Ovary (tissue), 9 donors: Measurements from ENCODE around the gene GRIN2A. TPM values are rescaled to one million over a fixed set of nuclear protein-coding genes. Genes with fewer than 3 reads are reported as not detected.

Experiments
- DNase-seq, 5 donors: peaks; one replicate each; pipeline ENCODE4 v3.0.0-alpha.2; 2019 to 2020
- H3K27ac ChIP-seq, 2 donors: fragments of 200-600 bp; one replicate each; pipeline versions ENCODE4 v1.5.1 to v1.8.0; 2019 to 2022
- H3K27me3 ChIP-seq: fragments of 200-600 bp; one replicate; pipeline ENCODE4 v1.8.0; 2022
- H3K36me3 ChIP-seq: fragments of 200-600 bp; sonication (generic); one replicate; pipeline ENCODE4 v1.5.1; 2019
- H3K4me1 ChIP-seq: one replicate; pipeline ENCODE4 v1.8.1; 2013; ENCODE audit warnings: mild to moderate bottlenecking, moderate library complexity; ENCODE audit not compliant: insufficient read depth
- H3K4me3 ChIP-seq: fragments of 200-600 bp; sonication (generic); one replicate; pipeline ENCODE4 v1.5.1; 2017
- H3K9me3 ChIP-seq, 2 donors: fragments of 200-600 bp in 1 of 2; sonication (generic) in 1 of 2; one replicate each; pipeline versions ENCODE4 v1.5.1 to v1.8.1; 2013 to 2019; ENCODE audit warnings: mild to moderate bottlenecking in 1 of 2, moderate library complexity in 1 of 2
- EP300 ChIP-seq: sonication (generic); formaldehyde crosslinking; IDR thresholded peaks from one replicate; pipeline ENCODE4 v1.6.1; 2017; ENCODE audit warnings: antibody characterized with exemption
- POLR2A ChIP-seq: fragments of 450-650 bp; IDR thresholded peaks from one replicate; pipeline ENCODE4 v1.6.1; 2017; ENCODE audit warnings: antibody characterized with exemption, mild to moderate bottlenecking, moderate library complexity
- WGBS, 3 donors: extraction: QIAGEN DNeasy Blood & Tissue Kit in 1 of 3; methylation state at CpG; one replicate each; pipeline versions ENCODE4 v1.1.5 to v1.1.7; 2013 to 2017; 5-methylcytosine and 5-hydroxymethylcytosine counted together
- intact Hi-C, 4 donors: fragments of 100-400 bp; cut with DNase I; formaldehyde crosslinking; loops; one replicate each; pipeline versions ENCODE4 v1.11.0 to v1.15.1; 2022 to 2023
- polyA plus RNA-seq, 2 donors: library from polyadenylated mRNA; stranded (reverse); fragments of 200-250 nt in 1 of 2; fragments of 350-450 nt in 1 of 2; fragmentation: Illumina TruSeq in 1 of 2; extraction: RNeasy Lipid Tissue Mini Kit (QIAGEN cat#74804) in 1 of 2; gene quantifications; one replicate each; pipeline ENCODE4 v1.2.3, GENCODE V29; 2013 to 2014
- total RNA-seq, 7 donors: library from RNA; depleted of rRNA in 2 of 7; stranded (reverse); fragments of >200 nt in 2 of 7; fragmentation: NEBNext Ultra II Directional in 3 of 7; extraction: Animal tissue kit (Norgen Biotek cat#: 25700) in 3 of 7; gene quantifications; one replicate each; pipeline versions ENCODE4 v1.1.0 to v1.2.4, GENCODE V29; 2016 to 2023
- TF ChIP-seq, protein P1 (sequence below), 3 donors: fragments of 450-650 bp in 2 of 3; fragments of 200-600 bp in 1 of 3; IDR thresholded peaks; one replicate each; pipeline versions ENCODE4 v1.5.1 to v1.8.0; 2016 to 2022; ENCODE audit warnings: antibody characterized with exemption in 3 of 3, mild to moderate bottlenecking in 1 of 3
- donor health status: DM: no; HTN: no; CAD: no; lungs with moderate emphysema.
- donor health status: DM: no; HTN: no; CAD: no.
- donor health status: Bipolar disorder and iron deficiency.
- donor health status: DM: yes; HTN: yes; CAD: no.
- donor health status: DM: no; HTN: no; CAD: no.
- donor health status: DM: yes; HTN: yes; CAD: no.

Gene GRIN2A
- total and polyA plus RNA-seq, 9 donors = 0.08 to 5.4 (median 0.57) TPM; not detected in 1

DNA sequence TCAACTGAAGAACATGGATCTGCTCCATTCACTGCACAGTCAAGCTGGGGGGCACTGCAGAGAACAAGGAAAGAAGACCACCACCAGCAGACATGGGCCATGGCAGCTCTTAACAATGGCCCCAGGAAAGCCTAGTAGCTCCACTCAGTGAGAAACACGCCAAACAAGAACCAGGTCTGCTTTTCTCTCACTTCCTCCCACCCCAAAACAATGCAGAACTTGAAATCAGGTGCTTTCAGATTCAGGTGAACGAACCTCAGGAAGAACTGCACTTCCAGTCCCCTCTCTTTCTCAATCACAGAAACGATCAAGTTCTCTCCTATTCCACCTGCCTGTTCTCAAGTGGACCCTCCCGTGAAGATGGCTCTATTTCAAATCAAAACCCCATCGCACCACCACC lies 155.6 kb downstream of the GRIN2A start:
- TF ChIP-seq, protein P1, sequence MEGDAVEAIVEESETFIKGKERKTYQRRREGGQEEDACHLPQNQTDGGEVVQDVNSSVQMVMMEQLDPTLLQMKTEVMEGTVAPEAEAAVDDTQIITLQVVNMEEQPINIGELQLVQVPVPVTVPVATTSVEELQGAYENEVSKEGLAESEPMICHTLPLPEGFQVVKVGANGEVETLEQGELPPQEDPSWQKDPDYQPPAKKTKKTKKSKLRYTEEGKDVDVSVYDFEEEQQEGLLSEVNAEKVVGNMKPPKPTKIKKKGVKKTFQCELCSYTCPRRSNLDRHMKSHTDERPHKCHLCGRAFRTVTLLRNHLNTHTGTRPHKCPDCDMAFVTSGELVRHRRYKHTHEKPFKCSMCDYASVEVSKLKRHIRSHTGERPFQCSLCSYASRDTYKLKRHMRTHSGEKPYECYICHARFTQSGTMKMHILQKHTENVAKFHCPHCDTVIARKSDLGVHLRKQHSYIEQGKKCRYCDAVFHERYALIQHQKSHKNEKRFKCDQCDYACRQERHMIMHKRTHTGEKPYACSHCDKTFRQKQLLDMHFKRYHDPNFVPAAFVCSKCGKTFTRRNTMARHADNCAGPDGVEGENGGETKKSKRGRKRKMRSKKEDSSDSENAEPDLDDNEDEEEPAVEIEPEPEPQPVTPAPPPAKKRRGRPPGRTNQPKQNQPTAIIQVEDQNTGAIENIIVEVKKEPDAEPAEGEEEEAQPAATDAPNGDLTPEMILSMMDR (IDR thresholded peaks at IDR 0.05) = no peak
- Histone ChIP-seq H3K36me3 (no peaks in the 10 kb centered on the region), H3K27ac (no peak overlapping the region), H3K9me3 (no peaks in the 10 kb centered on the region), H3K27me3 (no peaks in the 10 kb centered on the region), H3K4me1 (no peaks in the 10 kb centered on the region), H3K4me3 (no peak overlapping the region)
- intact Hi-C loops = loop anchor here in 1 of 4 donors (5.0 kb wide), 1 partner anchor 1546 kb away; no protein-coding TSS in a partner anchor
- no peak for DNase-seq
- 77 to 82% (median 79%) methylated on average over 5 of the region's 5 CpGs for WGBS, 3 donors

DNA sequence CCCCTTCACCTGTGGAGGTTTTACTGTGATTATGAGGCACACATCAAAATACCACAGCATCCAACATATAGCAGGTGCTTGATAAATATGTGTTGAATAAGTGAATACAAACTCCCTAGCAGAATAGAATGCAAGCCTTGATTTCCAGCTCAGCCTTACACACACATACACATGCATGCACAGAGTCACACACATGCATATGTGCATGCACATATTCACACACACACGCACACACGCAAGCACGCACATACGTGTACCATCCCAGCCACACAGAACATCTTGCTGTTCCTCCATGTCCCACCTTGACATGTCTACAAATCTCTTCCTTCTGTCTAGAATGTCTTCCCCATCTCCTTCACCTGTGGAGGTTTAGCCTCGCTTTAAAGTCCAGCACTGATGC lies 160.1 kb downstream of the GRIN2A start:
- no peaks in the 10 kb centered on the region for H3K9me3 ChIP-seq
- H3K36me3 ChIP-seq = no peaks in the 10 kb centered on the region
- H3K4me3 ChIP-seq = no peak overlapping the region
- WGBS, 3 donors = 95 to 96% (median 95%) methylated on average over 5 of the region's 5 CpGs
- no peak for DNase-seq
- no peaks in the 10 kb centered on the region for H3K4me1 ChIP-seq
- TF ChIP-seq EP300 = no peak
- no peak for TF ChIP-seq POLR2A
- TF ChIP-seq, protein P1 (IDR thresholded peaks at IDR 0.05) = no peak
- H3K27me3 ChIP-seq = no peaks in the 10 kb centered on the region
- intact Hi-C loops = no loop called here
- no peak overlapping the region for H3K27ac ChIP-seq

DNA sequence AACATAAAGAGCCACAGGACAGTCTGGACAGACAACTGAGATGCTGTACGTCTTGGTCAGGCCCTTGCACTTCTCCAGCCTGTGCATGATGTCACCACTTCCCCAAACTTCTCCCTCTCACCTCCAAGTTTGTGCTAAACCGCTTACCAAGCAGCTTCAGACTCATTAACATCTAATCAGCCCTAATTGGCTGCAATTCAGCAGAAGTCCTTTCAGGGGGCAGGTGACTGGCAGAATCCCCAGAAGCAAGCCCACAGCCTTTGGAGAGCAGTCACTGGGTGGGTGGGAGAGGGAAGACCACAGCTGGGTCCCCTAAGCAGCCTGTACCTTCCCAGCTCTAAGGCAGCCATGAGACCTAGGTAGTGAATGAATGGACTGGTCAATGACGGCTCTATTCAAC lies 161.4 kb downstream of the GRIN2A start:
- no peak for TF ChIP-seq EP300
- TF ChIP-seq, protein P1 (IDR thresholded peaks at IDR 0.05) = no peak
- no peak for TF ChIP-seq POLR2A
- H3K4me1 ChIP-seq = no peaks in the 10 kb centered on the region
- no peak for DNase-seq
- 50 to 65% (median 58%) methylated on average over 3 of the region's 3 CpGs for WGBS, 3 donors
- no peaks in the 10 kb centered on the region for H3K36me3 ChIP-seq
- no peaks in the 10 kb centered on the region for H3K27me3 ChIP-seq
- H3K27ac ChIP-seq = no peak overlapping the region
- H3K9me3 ChIP-seq = no peaks in the 10 kb centered on the region
- intact Hi-C loops = no loop called here
- H3K4me3 ChIP-seq = no peak overlapping the region

DNA sequence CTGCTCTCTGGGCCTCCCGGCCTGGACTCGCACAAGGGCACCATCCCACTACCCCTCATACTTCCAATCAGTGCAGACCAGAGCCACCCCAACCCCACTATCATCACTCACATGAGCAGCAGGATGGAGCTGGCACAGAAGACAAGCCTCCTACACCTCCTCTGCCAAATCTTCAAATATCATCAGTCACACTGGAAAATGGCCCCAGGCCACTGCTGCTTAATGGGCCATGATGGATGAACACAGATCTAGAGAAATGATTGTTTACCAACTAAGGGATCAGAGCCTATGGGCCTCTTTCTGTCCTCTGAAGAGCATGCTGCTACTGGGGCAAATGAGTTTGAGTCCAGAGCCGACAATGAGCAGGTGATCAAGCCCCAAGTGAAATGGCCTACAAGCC lies 165.5 kb downstream of the GRIN2A start:
- no peak for TF ChIP-seq POLR2A
- no peak for TF ChIP-seq EP300
- Histone ChIP-seq H3K4me1 (peaks cover 3% of the 10 kb centered on the region), H3K4me3 (no peak overlapping the region), H3K9me3 (no peaks in the 10 kb centered on the region), H3K36me3 (no peaks in the 10 kb centered on the region), H3K27ac (no peak overlapping the region), H3K27me3 (no peaks in the 10 kb centered on the region)
- WGBS, 3 donors = 61 to 79% (median 63%) methylated on average over 3 of the region's 3 CpGs
- intact Hi-C loops = no loop called here
- DNase-seq = no peak

DNA sequence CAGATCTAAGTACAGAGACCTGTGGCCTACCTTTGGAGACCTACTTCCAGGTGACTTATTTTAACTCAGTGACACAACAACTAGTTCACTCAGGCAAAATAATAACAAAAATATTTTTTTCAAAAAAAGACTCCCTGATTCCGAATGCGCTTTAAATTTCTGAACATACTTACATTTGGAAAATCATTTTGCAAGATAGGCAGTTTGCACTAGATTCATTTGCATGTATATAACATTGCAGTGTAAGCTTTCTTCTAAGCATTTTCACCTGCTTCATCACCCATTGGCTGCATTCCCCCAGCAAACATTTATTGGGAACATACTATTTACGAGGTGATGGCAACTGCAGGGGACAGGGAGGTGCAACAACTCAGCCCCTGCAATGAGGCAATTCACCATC lies 166.8 kb downstream of the GRIN2A start:
- no peaks in the 10 kb centered on the region for H3K9me3 ChIP-seq
- 93 to 98% (median 95%) methylated on average over 3 of the region's 3 CpGs for WGBS, 3 donors

More for the DNA sequence above, 166.8 kb downstream of the GRIN2A start:
- DNase-seq = no peak
- Histone ChIP-seq H3K4me3 (no peak overlapping the region), H3K27me3 (no peaks in the 10 kb centered on the region), H3K27ac (no peak overlapping the region), H3K36me3 (no peaks in the 10 kb centered on the region), H3K4me1 (peaks cover 4% of the 10 kb centered on the region)
- intact Hi-C loops = no loop called here
- TF ChIP-seq, protein P1 (IDR thresholded peaks at IDR 0.05) = no peak
